ENCODE measurements around the gene DSTN. TPM values are rescaled to one million over a fixed set of nuclear protein-coding genes. Genes with fewer than 3 reads are reported as not detected.

The DSTN gene
- total RNA-seq, 4 donors from 2014 or later = 166 to 322 (median 242) TPM

DNA sequence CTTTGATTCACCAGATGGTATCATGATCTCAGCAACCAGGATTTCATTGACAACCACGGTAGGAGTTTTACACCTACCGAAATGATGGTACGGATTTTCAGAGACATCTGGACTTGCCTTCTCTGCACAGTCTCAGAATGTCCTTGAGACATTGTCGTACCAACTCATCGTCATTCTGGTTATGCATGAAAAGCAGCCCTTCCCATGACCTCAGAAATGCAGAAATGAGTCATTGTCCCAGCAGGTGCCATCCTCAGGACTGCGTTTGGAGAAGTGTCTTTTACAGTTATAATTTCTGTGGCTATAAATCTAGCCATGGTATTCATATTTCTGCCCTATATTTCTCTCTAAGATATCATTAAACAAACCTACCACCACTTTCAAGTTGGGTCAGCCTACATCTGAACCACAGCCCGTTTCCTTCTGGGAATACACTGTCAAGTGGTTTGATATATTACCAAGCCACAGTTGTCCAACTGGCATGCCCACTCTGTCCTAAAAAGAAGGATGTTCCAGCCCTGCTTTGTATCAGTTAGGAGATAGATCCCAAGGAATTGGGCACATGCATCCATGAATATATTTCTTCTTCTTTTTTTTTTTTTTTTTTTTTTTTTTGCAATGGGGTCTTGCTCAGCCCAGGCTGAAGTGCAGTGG, 31.2 kb upstream of the DSTN start:
- H3K9me3 ChIP-seq = no peaks in the 10 kb centered on the region
- no peak for DNase-seq (ENCODE audit: low spot score in 2 of 2)

DNA sequence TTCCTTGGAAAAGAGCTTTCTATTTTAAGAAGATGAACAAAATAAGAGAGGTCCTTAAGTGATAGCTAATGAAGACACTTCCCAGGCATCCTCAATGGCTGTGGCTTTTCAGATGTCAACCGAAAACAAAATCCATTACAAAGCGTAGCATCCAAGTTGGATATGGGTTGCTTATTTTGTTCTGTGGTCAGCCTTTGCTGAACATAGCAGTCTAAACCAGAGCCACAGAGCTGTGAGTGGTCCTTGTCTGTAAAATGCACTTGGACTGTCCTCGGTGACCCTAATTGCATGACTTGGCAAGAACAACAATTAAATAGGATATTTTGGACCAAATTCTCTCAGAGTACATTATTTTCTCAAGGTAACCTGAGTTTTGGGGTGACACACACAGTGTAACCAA, 28.3 kb upstream of the DSTN start:
- TF ChIP-seq, protein P1, sequence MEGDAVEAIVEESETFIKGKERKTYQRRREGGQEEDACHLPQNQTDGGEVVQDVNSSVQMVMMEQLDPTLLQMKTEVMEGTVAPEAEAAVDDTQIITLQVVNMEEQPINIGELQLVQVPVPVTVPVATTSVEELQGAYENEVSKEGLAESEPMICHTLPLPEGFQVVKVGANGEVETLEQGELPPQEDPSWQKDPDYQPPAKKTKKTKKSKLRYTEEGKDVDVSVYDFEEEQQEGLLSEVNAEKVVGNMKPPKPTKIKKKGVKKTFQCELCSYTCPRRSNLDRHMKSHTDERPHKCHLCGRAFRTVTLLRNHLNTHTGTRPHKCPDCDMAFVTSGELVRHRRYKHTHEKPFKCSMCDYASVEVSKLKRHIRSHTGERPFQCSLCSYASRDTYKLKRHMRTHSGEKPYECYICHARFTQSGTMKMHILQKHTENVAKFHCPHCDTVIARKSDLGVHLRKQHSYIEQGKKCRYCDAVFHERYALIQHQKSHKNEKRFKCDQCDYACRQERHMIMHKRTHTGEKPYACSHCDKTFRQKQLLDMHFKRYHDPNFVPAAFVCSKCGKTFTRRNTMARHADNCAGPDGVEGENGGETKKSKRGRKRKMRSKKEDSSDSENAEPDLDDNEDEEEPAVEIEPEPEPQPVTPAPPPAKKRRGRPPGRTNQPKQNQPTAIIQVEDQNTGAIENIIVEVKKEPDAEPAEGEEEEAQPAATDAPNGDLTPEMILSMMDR (IDR thresholded peaks at IDR 0.05) = no peak
- no peak for TF ChIP-seq POLR2A (IDR thresholded peaks at IDR 0.05)
- no peak for TF ChIP-seq EP300 (IDR thresholded peaks at IDR 0.05)
- DNase-seq (ENCODE audit: low spot score in 2 of 2) = no peak
- Histone ChIP-seq H3K27ac (no peak overlapping the region), H3K27me3 (peaks cover 0 to 10% of the 10 kb centered on the region in 2 donors), H3K4me3 (no peak overlapping the region), H3K36me3 (no peaks in the 10 kb centered on the region), H3K4me1 (peaks cover 0 to 39% (median 14%) of the 10 kb centered on the region in 4 donors), H3K9me3 (no peaks in the 10 kb centered on the region)
- 80 to 87% methylated on average over 3 of the region's 3 CpGs for WGBS, 2 donors

More for the DNA sequence above, 31.2 kb upstream of the DSTN start:
- peaks cover 0 to 10% of the 10 kb centered on the region in 2 donors for H3K27me3 ChIP-seq
- TF ChIP-seq, protein P1 (IDR thresholded peaks at IDR 0.05) = no peak
- TF ChIP-seq EP300 (IDR thresholded peaks at IDR 0.05) (no peak), POLR2A (IDR thresholded peaks at IDR 0.05) (no peak)
- peaks cover 0 to 28% (median 10%) of the 10 kb centered on the region in 4 donors for H3K4me1 ChIP-seq
- no peak overlapping the region for H3K27ac ChIP-seq
- WGBS, 2 donors = 68 to 70% methylated on average over 7 of the region's 7 CpGs
- H3K36me3 ChIP-seq = no peaks in the 10 kb centered on the region
- H3K4me3 ChIP-seq = no peak overlapping the region

DNA sequence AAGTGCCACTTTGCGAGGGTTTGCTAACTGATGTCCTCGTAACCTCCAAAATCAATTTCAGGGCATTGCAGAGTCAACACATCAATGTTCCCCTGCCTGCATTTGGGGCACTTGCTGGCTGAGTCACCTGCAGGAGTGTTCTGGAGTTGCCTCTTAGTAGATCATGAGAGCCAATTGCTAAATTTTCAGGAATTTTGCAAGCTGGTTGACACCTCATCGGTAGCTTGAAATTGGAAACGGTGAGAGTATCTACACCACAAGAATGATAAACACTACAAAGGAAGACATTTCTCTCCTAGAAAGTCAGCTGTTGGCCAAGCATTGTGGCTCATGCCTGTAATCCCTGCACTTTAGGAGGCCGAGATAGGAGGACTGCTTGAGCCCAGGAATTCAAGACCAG, 27.9 kb upstream of the DSTN start:
- no peaks in the 10 kb centered on the region for H3K36me3 ChIP-seq
- H3K9me3 ChIP-seq = no peaks in the 10 kb centered on the region
- H3K4me3 ChIP-seq = no peak overlapping the region
- WGBS, 2 donors = 85 to 87% methylated on average over 5 of the region's 5 CpGs
- H3K27me3 ChIP-seq = peaks cover 0 to 10% of the 10 kb centered on the region in 2 donors
- H3K4me1 ChIP-seq = peaks cover 0 to 36% (median 14%) of the 10 kb centered on the region in 4 donors
- no peak for DNase-seq (ENCODE audit: low spot score in 2 of 2)
- H3K27ac ChIP-seq = no peak overlapping the region
- TF ChIP-seq, protein P1 (IDR thresholded peaks at IDR 0.05) = no peak
- peak in 1 of 2 donors; percentile 34 for TF ChIP-seq EP300 (IDR thresholded peaks at IDR 0.05)

DNA sequence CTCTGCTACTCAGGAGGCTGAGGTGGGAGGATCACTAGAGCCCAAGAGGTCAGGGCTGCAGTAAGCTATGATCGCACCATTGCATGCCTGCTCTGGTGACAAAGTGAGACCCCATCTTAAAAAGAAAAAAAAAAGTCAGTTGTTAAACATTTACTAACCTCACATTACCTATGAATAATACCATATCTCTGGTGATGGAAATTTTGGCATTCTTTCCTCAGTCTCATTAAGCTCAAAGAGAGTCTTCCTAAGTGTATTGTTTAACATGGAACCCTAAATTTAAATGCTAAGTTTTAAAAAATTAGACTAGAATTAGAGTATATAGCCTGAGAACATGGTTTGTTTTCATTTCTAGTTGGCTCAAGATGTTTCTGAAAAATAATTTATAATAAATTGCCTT, 27.4 kb upstream of the DSTN start:
- TF ChIP-seq, protein P1 (IDR thresholded peaks at IDR 0.05) = no peak
- TF ChIP-seq EP300 (IDR thresholded peaks at IDR 0.05) (no peak), POLR2A (IDR thresholded peaks at IDR 0.05) (no peak)
- no peak overlapping the region for H3K4me3 ChIP-seq
- H3K9me3 ChIP-seq = no peaks in the 10 kb centered on the region
- peaks cover 0 to 34% (median 14%) of the 10 kb centered on the region in 4 donors for H3K4me1 ChIP-seq
- H3K27me3 ChIP-seq = peaks cover 0 to 10% of the 10 kb centered on the region in 2 donors
- DNase-seq (ENCODE audit: low spot score in 2 of 2) = no peak
- H3K27ac ChIP-seq = peak overlapping the region in 3 of 4 donors; percentile 51 to 84 (median 79)
- no peaks in the 10 kb centered on the region for H3K36me3 ChIP-seq
- 56 to 73% methylated on average over 1 of the region's 1 CpG for WGBS, 2 donors

DNA sequence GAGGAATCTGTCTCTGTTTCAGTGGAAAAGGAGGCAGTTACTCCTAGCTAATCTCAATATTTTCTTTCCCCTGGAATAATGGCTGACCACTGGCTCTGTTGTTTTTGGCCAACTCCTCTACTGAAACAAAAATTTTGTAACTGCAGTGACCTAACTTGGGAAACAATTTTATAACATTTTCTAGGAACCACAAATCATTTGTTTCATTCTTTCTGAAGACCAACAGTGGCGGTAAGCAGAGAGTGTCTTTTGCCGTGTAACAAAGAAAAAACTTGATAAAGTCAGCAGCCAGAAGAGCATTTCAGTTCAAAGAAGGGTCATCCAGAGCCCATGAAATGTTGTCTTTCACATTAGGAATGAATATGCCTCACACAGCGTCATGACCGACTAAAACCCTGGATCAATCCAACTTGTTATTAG, 26.9 kb upstream of the DSTN start:
- Histone ChIP-seq H3K36me3 (no peaks in the 10 kb centered on the region), H3K4me3 (no peak overlapping the region), H3K27ac (peak overlapping the region in 3 of 4 donors; percentile 51 to 84 (median 79)), H3K27me3 (peaks cover 0 to 10% of the 10 kb centered on the region in 2 donors), H3K4me1 (peaks cover 0 to 34% (median 14%) of the 10 kb centered on the region in 4 donors), H3K9me3 (no peaks in the 10 kb centered on the region)
- no peak for DNase-seq (ENCODE audit: low spot score in 2 of 2)
- TF ChIP-seq EP300 (IDR thresholded peaks at IDR 0.05) (peak in 1 of 2 donors; percentile 71), POLR2A (IDR thresholded peaks at IDR 0.05) (no peak)
- WGBS, 2 donors = 16 to 18% methylated on average over 4 of the region's 4 CpGs

Data from tibial nerve (tissue), 4 donors.